HepG2 (cell line): ENCODE data around the gene GAL3ST3. TPM values are rescaled to one million over a fixed set of nuclear protein-coding genes. Genes with fewer than 3 reads are reported as not detected.

Experiments
- ATAC-seq: fragments of 200-7000 bp; cut with Tn5 transposase; 3 replicates; pipeline ENCODE4 v1.9.1; 2020; ENCODE audit warnings: mild to moderate bottlenecking, moderate library complexity
- BruUV-seq: library from RNA; stranded (reverse); fragments of 400-500 nt; replicated peaks from 2 replicates; lab custom pipeline; 2021; lab: Mats Ljungman, UMichigan
- CTCF ChIA-PET: fragments of 300-600 bp; formaldehyde crosslinking; extraction: SDS; loops from one replicate; lab custom pipeline; 2021; ENCODE audit warnings: low total read pairs, inconsistent platforms, low intra/inter-chr PET ratio; lab: Yijun Ruan, JAX
- POLR2A ChIA-PET: fragments of 350-600 bp; sonication (Branson Sonifier 250); formaldehyde crosslinking; loops from one replicate; lab custom pipeline; 2020; ENCODE audit warnings: antibody characterized with exemption, inconsistent platforms; lab: Yijun Ruan, JAX
- DNase-seq: peaks from one replicate; pipeline ENCODE4 v3.0.0-alpha.2; 2015; ENCODE audit warnings: low spot score
- FAIRE-seq: peaks from 3 replicates; lab custom pipeline; 2011; peaks lifted over from hg19 to GRCh38; lab: Jason Lieb, UNC
- H2AFZ ChIP-seq: one replicate; pipeline ENCODE4 v1.6.1; 2011; ENCODE audit warnings: low read length, inconsistent platforms
- H3K27ac ChIP-seq: fragments of 300-600 bp; 3 replicates; pipeline ENCODE4 v1.8.0; 2011; ENCODE audit warnings: mixed run types, mild to moderate bottlenecking, mixed read lengths, low read length, inconsistent platforms; ENCODE audit not compliant: insufficient read depth; ENCODE audit errors: extremely low read length
- H3K27me3 ChIP-seq, 2 experiments: fragments of 200-600 bp in 1 of 2; 2 replicates in 1 of 2; 3 replicates in 1 of 2; pipeline versions ENCODE4 v1.6.0 to v1.8.0; 2011; ENCODE audit warnings: low read length in 2 of 2, mild to moderate bottlenecking in 2 of 2, moderate library complexity in 2 of 2, inconsistent platforms in 1 of 2; ENCODE audit not compliant: insufficient read depth in 2 of 2, control insufficient read depth in 1 of 2
- H3K36me3 ChIP-seq, 2 experiments: fragments of 200-600 bp in 1 of 2; replicated peaks in 1 of 2; 2 replicates in 1 of 2; 3 replicates in 1 of 2; pipeline versions ENCODE4 v1.5.1 to v1.8.0; 2011; ENCODE audit warnings: low read length in 2 of 2, inconsistent platforms in 1 of 2; ENCODE audit not compliant: insufficient read depth in 2 of 2, control insufficient read depth in 1 of 2
- H3K4me1 ChIP-seq: 2 replicates; pipeline ENCODE4 v1.5.1; 2012; ENCODE audit warnings: low read length, inconsistent platforms; ENCODE audit not compliant: insufficient read depth
- H3K4me2 ChIP-seq: 2 replicates; pipeline ENCODE4 v1.6.0; 2011; ENCODE audit warnings: low read depth, low read length, inconsistent platforms
- H3K4me3 ChIP-seq, 3 experiments: fragments of 200-600 bp in 1 of 3; sonication (generic), shearing (Covaris generic) in 1 of 3; replicated peaks in 1 of 3; 2 replicates each; pipeline ENCODE4 v1.5.1; 2011 to 2016; ENCODE audit warnings: low read length in 3 of 3, inconsistent platforms in 2 of 3, low read depth in 2 of 3, mild to moderate bottlenecking in 2 of 3, control low read depth in 1 of 3, mixed read lengths in 1 of 3; ENCODE audit not compliant: insufficient read depth in 1 of 3
- H3K79me2 ChIP-seq: one replicate; pipeline ENCODE4 v1.6.1; 2011; ENCODE audit warnings: low read length, inconsistent platforms; ENCODE audit not compliant: insufficient read depth
- H3K9ac ChIP-seq: 2 replicates; pipeline ENCODE4 v1.6.0; 2011; ENCODE audit warnings: mild to moderate bottlenecking, low read depth, low read length, inconsistent platforms; ENCODE audit not compliant: insufficient read depth
- H3K9me3 ChIP-seq: 2 replicates; pipeline ENCODE4 v1.5.1; 2012; ENCODE audit warnings: mild to moderate bottlenecking, low read length
- H4K20me1 ChIP-seq: 2 replicates; pipeline ENCODE4 v1.6.0; 2011; ENCODE audit warnings: inconsistent platforms, mild to moderate bottlenecking, low read length, moderate library complexity; ENCODE audit not compliant: insufficient read depth
- CBX5 ChIP-seq: sonication (generic); formaldehyde crosslinking; IDR thresholded peaks from 2 replicates; pipeline ENCODE4 v1.4.0; 2020; ENCODE audit warnings: missing genetic modification reagents, borderline replicate concordance
- CENPX ChIP-seq: sonication (generic); formaldehyde crosslinking; IDR thresholded peaks from 2 replicates; pipeline ENCODE4 v1.9.0; 2021; ENCODE audit warnings: mild to moderate bottlenecking, missing genetic modification reagents, moderate library complexity
- FOXA1 ChIP-seq, 2 experiments: fragments of 450-650 bp in 1 of 2; sonication (generic) in 1 of 2; formaldehyde crosslinking in 1 of 2; IDR thresholded peaks; 2 replicates each; pipeline versions ENCODE4 v1.4.0 to v1.6.1; 2016 to 2020; ENCODE audit warnings: missing genetic modification reagents in 1 of 2
- GATAD2A ChIP-seq: IDR thresholded peaks from 2 replicates; pipeline ENCODE4 v1.6.1; 2016
- GPN1 ChIP-seq: sonication (generic); formaldehyde crosslinking; IDR thresholded peaks from 2 replicates; pipeline ENCODE4 v1.5.1; 2020; ENCODE audit warnings: missing genetic modification reagents, borderline replicate concordance
- GTF2F1 ChIP-seq: fragments of 150-350 bp; IDR thresholded peaks from 2 replicates; pipeline ENCODE4 v1.6.1; 2014; ENCODE audit warnings: low read length
- HOXA3 ChIP-seq: sonication (generic); formaldehyde crosslinking; IDR thresholded peaks from 2 replicates; pipeline ENCODE4 v1.5.0; 2020; ENCODE audit warnings: missing genetic modification reagents
- JDP2 ChIP-seq: sonication (generic); formaldehyde crosslinking; IDR thresholded peaks from 2 replicates; pipeline ENCODE4 v1.8.1; 2022; ENCODE audit warnings: missing genetic modification reagents, borderline replicate concordance
- KAT8 ChIP-seq: IDR thresholded peaks from 2 replicates; pipeline ENCODE4 v1.6.1; 2016; ENCODE audit warnings: missing genetic modification reagents, missing compliant biosample characterization
- KDM2A ChIP-seq: sonication (generic); formaldehyde crosslinking; IDR thresholded peaks from 2 replicates; pipeline ENCODE4 v1.4.0; 2020; ENCODE audit warnings: low read depth, missing genetic modification reagents, borderline replicate concordance
- KDM3A ChIP-seq: IDR thresholded peaks from 2 replicates; pipeline ENCODE4 v1.6.1; 2018; ENCODE audit warnings: low read depth, missing compliant biosample characterization
- RARA ChIP-seq: IDR thresholded peaks from 2 replicates; pipeline ENCODE4 v1.6.1; 2016; ENCODE audit warnings: missing genetic modification reagents, missing compliant biosample characterization
- RXRB ChIP-seq: IDR thresholded peaks from 2 replicates; pipeline ENCODE4 v1.6.1; 2016; ENCODE audit warnings: borderline replicate concordance, missing genetic modification reagents, missing compliant biosample characterization
- SAP130 ChIP-seq: IDR thresholded peaks from 2 replicates; pipeline ENCODE4 v1.6.1; 2016; ENCODE audit warnings: low read depth
- SP1 ChIP-seq, 2 experiments: fragments of 450-650 bp in 1 of 2; sonication (generic) in 1 of 2; formaldehyde crosslinking in 1 of 2; IDR thresholded peaks; 2 replicates each; pipeline versions ENCODE4 v1.4.0 to v1.6.1; 2016 to 2020; ENCODE audit warnings: missing genetic modification reagents in 1 of 2
- TEAD3 ChIP-seq: optimal IDR thresholded peaks from 2 replicates; pipeline ENCODE3; 2016; ENCODE audit warnings: borderline replicate concordance
- THAP11 ChIP-seq: IDR thresholded peaks from 2 replicates; pipeline ENCODE4 v1.6.1; 2016; ENCODE audit warnings: missing biosample characterization, missing genetic modification reagents
- ZBTB33 ChIP-seq: sonication (generic); formaldehyde crosslinking; IDR thresholded peaks from 2 replicates; pipeline ENCODE4 v1.4.0; 2020; ENCODE audit warnings: missing genetic modification reagents
- ZFX ChIP-seq: sonication (generic); formaldehyde crosslinking; IDR thresholded peaks from 2 replicates; pipeline ENCODE4 v1.4.0; 2020; ENCODE audit warnings: mild to moderate bottlenecking, low read depth, missing genetic modification reagents, moderate library complexity
- ZNF263 ChIP-seq: sonication (generic); formaldehyde crosslinking; IDR thresholded peaks from 2 replicates; pipeline ENCODE4 v1.4.0; 2020; ENCODE audit warnings: missing genetic modification reagents
- ZNF768 ChIP-seq: sonication (generic); formaldehyde crosslinking; IDR thresholded peaks from 2 replicates; pipeline ENCODE4 v1.4.0; 2020; ENCODE audit warnings: missing genetic modification reagents
- WGBS: methylation state at CpG from one replicate; pipeline ENCODE4 v1.1.6; 2017; ENCODE audit warnings: low lambda C conversion rate; 5-methylcytosine and 5-hydroxymethylcytosine counted together
- in situ Hi-C: cut with HindIII; loops from 2 replicates; pipeline ENCODE4 v1.10.0; 2017; ENCODE audit warnings: low pct_unique_long_range_greater_than_20kb; ENCODE audit not compliant: extremely low pct_ligation_motif_present
- intact Hi-C: fragments of 100-400 bp; cut with micrococcal nuclease; formaldehyde crosslinking; loops from one replicate; pipeline ENCODE4 v1.10.0; 2022; ENCODE audit not compliant: unreplicated experiment
- polyA plus RNA-seq, 8 experiments: library from polyadenylated mRNA; depleted of rRNA in 3 of 8; stranded (reverse) in 7 of 8; unstranded in 1 of 8; fragments of >200 nt; fragmentation: Illumina TruSeq in 4 of 8; extraction: Trizol in 4 of 8; gene quantifications; 2 replicates each; pipeline versions ENCODE4 v1.2.1 to v1.2.3, GENCODE V29; 2011 to 2016; ENCODE audit warnings: low read depth in 4 of 8, missing spikeins in 1 of 8, mixed read lengths in 1 of 8; ENCODE audit not compliant: insufficient read depth in 1 of 8
- total RNA-seq, 5 experiments: library from RNA; depleted of rRNA; stranded (reverse); fragments of >200 nt; fragmentation: Illumina TruSeq; extraction: Trizol; gene quantifications; 2 replicates each; pipeline ENCODE4 v1.2.3, GENCODE V29; 2016; ENCODE audit warnings: low read depth in 1 of 5
- TF ChIP-seq, protein P1 (sequence below): sonication (generic); formaldehyde crosslinking; IDR thresholded peaks from 2 replicates; pipeline ENCODE4 v1.4.0; 2020; ENCODE audit warnings: missing genetic modification reagents

GAL3ST3 gene
- total and polyA plus RNA-seq, 2 of the 13 experiments (the other 11 are each of a cell fraction or from before 2014, with no cell fraction given) = not detected

DNA sequence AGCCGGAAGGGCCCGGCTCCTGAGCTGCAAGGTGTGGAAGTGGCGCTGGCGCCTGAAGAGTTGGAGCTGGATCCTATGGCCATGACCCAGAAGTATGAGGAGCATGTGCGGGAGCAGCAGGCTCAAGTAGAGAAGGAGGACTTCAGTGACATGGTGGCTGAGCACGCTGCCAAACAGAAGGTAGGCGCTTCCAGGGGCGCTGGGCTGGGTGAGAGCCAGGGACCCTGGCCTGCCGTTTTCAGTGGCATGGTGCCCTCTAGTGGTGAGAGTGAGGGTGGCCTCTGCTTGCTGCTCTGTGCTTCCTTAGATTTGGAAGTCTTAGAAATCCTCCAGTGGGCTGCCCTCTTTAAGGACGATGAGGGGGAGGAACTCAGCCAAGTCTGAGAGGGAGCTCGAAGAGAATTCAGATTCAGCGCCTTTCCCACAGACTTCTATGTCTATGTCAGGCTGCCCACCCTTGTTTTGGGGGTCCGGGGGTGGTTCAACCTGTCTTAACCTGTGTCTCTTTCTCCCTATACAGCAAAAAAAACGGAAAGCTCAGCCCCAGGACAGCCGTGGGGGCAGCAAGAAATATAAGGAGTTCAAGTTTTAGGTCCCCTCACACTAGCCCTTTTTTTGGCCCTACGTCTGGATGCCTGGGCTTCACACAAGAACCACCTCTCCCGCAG, 19.3 kb upstream of the GAL3ST3 start:
- peak; percentile 74 for ATAC-seq
- CTCF ChIA-PET = interaction anchor here (2.7 kb wide), 1 partner anchor 67 kb away, joined by 14 read pairs; no protein-coding TSS in a partner anchor
- BruUV-seq = no TSS peak
- intact Hi-C loops = no loop called here
- peak; percentile 57 for DNase-seq
- Histone ChIP-seq H3K36me3 (peaks cover 13 to 49% of the 10 kb centered on the region in 2 experiments), H4K20me1 (no peaks in the 10 kb centered on the region), H3K27me3 (no peaks in the 10 kb centered on the region), H2AFZ (no peak overlapping the region), H3K4me1 (peaks cover 58% of the 10 kb centered on the region), H3K9ac (no peak overlapping the region), H3K79me2 (peaks cover 23% of the 10 kb centered on the region), H3K27ac (peak overlapping the region; percentile 59), H3K9me3 (no peaks in the 10 kb centered on the region), H3K4me2 (no peak overlapping the region), H3K4me3 (no peak overlapping the region)
- in situ Hi-C loops = loop anchor here (5.0 kb wide), 1 partner anchor 64 kb away; no protein-coding TSS in a partner anchor
- 79% methylated on average over 15 of the region's 17 CpGs for WGBS
- POLR2A ChIA-PET = interaction anchor here (5.1 kb wide), 1 partner anchor 15 kb away, joined by 40 read pairs; the partner anchor contains the start of gene SF3B2
- FAIRE-seq = peak; percentile 37
- TF ChIP-seq CENPX (CRISPR knock-in tag) = no peak
- peak; percentile 43 for TF ChIP-seq KDM2A (CRISPR knock-in tag)
- TF ChIP-seq SAP130 (CRISPR knock-in tag) = 0 out of 2 replicates have a peak, but pooled peaks have one; percentile 13
- peak; percentile 99 for TF ChIP-seq ZBTB33 (CRISPR knock-in tag)
- 0 out of 2 replicates have a peak, but pooled peaks have one; percentile 41 for TF ChIP-seq THAP11 (CRISPR knock-in tag)
- TF ChIP-seq, protein P1, sequence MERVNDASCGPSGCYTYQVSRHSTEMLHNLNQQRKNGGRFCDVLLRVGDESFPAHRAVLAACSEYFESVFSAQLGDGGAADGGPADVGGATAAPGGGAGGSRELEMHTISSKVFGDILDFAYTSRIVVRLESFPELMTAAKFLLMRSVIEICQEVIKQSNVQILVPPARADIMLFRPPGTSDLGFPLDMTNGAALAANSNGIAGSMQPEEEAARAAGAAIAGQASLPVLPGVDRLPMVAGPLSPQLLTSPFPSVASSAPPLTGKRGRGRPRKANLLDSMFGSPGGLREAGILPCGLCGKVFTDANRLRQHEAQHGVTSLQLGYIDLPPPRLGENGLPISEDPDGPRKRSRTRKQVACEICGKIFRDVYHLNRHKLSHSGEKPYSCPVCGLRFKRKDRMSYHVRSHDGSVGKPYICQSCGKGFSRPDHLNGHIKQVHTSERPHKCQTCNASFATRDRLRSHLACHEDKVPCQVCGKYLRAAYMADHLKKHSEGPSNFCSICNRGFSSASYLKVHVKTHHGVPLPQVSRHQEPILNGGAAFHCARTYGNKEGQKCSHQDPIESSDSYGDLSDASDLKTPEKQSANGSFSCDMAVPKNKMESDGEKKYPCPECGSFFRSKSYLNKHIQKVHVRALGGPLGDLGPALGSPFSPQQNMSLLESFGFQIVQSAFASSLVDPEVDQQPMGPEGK (CRISPR knock-in tag) = peak; percentile 7; the same call in 1 of the 2 replicates
- peak; percentile 26; the same call in 1 of the 2 replicates for TF ChIP-seq CBX5 (CRISPR knock-in tag)
- TF ChIP-seq SP1 (IDR thresholded peaks at IDR 0.05) = no peak
- TF ChIP-seq SP1 (CRISPR knock-in tag; IDR thresholded peaks at IDR 0.05) = 0 out of 2 replicates have a peak, but pooled peaks have one; percentile 14
- TF ChIP-seq TEAD3 = peak; percentile 20
- TF ChIP-seq GTF2F1 = no peak
- peak; percentile 62 for TF ChIP-seq ZNF263
- 0 out of 2 replicates have a peak, but pooled peaks have one; percentile 39 for TF ChIP-seq KDM3A
- no peak for TF ChIP-seq FOXA1 (IDR thresholded peaks at IDR 0.05)
- TF ChIP-seq FOXA1 (CRISPR knock-in tag; IDR thresholded peaks at IDR 0.05) = no peak
- TF ChIP-seq RXRB = peak; percentile 17; the same call in 1 of the 2 replicates
- peak; percentile 37; the same call in 1 of the 2 replicates for TF ChIP-seq GATAD2A
- TF ChIP-seq ZFX (CRISPR knock-in tag) = 0 out of 2 replicates have a peak, but pooled peaks have one; percentile 15
- TF ChIP-seq HOXA3 (CRISPR knock-in tag) = peak; percentile 67
- 0 out of 2 replicates have a peak, but pooled peaks have one; percentile 31 for TF ChIP-seq KAT8 (CRISPR knock-in tag)
- 0 out of 2 replicates have a peak, but pooled peaks have one; percentile 15 for TF ChIP-seq ZNF768 (CRISPR knock-in tag)
- 0 out of 2 replicates have a peak, but pooled peaks have one; percentile 12 for TF ChIP-seq RARA
- TF ChIP-seq GPN1 (CRISPR knock-in tag) = no peak
- no peak for TF ChIP-seq JDP2 (CRISPR knock-in tag)
